IMR-90 (cell line): ENCODE results near the gene PEX10.

Source experiments
- BHLHE40 ChIP-seq: fragments of 150-350 bp; IDR thresholded peaks from 2 replicates; pipeline ENCODE4 v1.6.1; 2016; ENCODE audit warnings: mild to moderate bottlenecking, low read depth, low read length
- POLR2A ChIP-seq: IDR thresholded peaks from 2 replicates; pipeline ENCODE4 v1.6.1; 2012; ENCODE audit warnings: mild to moderate bottlenecking, low read depth, low read length
- SMC3 ChIP-seq: fragments of 150-350 bp; IDR thresholded peaks from 2 replicates; pipeline ENCODE4 v1.6.1; 2016; ENCODE audit warnings: low read depth, mild to moderate bottlenecking, antibody characterized with exemption, low read length, moderate library complexity
- TF ChIP-seq, protein P1 (sequence below): conservative IDR thresholded peaks from 2 replicates; pipeline ENCODE4 v1.5.1; 2012; ENCODE audit warnings: mild to moderate bottlenecking, low read depth, low read length, improper control_type of control experiment

GRCh38 chr1:2407166-2407990, 5.0 kb downstream of the PEX10 start:
- TF ChIP-seq, protein P1, sequence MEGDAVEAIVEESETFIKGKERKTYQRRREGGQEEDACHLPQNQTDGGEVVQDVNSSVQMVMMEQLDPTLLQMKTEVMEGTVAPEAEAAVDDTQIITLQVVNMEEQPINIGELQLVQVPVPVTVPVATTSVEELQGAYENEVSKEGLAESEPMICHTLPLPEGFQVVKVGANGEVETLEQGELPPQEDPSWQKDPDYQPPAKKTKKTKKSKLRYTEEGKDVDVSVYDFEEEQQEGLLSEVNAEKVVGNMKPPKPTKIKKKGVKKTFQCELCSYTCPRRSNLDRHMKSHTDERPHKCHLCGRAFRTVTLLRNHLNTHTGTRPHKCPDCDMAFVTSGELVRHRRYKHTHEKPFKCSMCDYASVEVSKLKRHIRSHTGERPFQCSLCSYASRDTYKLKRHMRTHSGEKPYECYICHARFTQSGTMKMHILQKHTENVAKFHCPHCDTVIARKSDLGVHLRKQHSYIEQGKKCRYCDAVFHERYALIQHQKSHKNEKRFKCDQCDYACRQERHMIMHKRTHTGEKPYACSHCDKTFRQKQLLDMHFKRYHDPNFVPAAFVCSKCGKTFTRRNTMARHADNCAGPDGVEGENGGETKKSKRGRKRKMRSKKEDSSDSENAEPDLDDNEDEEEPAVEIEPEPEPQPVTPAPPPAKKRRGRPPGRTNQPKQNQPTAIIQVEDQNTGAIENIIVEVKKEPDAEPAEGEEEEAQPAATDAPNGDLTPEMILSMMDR, result no peak
- TF ChIP-seq POLR2A (no peak), BHLHE40 (no peak), SMC3 (no peak)
